Left lobe of liver (tissue), 2 donors: Measurements from ENCODE around the gene CD177. TPM values are rescaled to one million over a fixed set of nuclear protein-coding genes. Genes with fewer than 3 reads are reported as not detected.
"Not testable (repeated sequence)": the region's sequence is repeated elsewhere in the genome, so short reads cannot be mapped to it uniquely, and the experiment has no call there.

ENCODE experiments used
- ATAC-seq: fragments of 200-7000 bp; cut with Tn5 transposase; one replicate; pipeline ENCODE4 v1.9.1; 2020; ENCODE audit warnings: mild to moderate bottlenecking, moderate library complexity
- DNase-seq: peaks from one replicate; pipeline ENCODE4 v3.0.0-alpha.2; 2020; ENCODE audit warnings: low spot score
- total RNA-seq: library from RNA; stranded (reverse); gene quantifications from one replicate; pipeline ENCODE4 v1.2.1, GENCODE V29; 2021
- donor health status: DM: no; HTN: no; CAD: no; lungs with moderate emphysema.
- donor health status: DM: no; HTN: yes; CAD: no.

CD177 gene
- total RNA-seq, 1 donor from 2014 or later = 0.38 TPM

- DNase-seq = no peak
- no peak for ATAC-seq
Observed at GRCh38 chr19:43331435-43332010, 22.0 kb upstream of the CD177 start.

- DNase-seq (no peak), ATAC-seq (no peak)
Observed at GRCh38 chr19:43332058-43332922, 21.2 kb upstream of the CD177 start.

GRCh38 chr19:43336508-43336907, 17.0 kb upstream of the CD177 start:
- not testable (repeated sequence) for DNase-seq, ATAC-seq

GRCh38 chr19:43337737-43338136, 15.7 kb upstream of the CD177 start:
- DNase-seq = no peak
- no peak for ATAC-seq

GRCh38 chr19:43338530-43338929, 15.0 kb upstream of the CD177 start:
- DNase-seq = no peak
- no peak for ATAC-seq

- not testable (repeated sequence) for DNase-seq, ATAC-seq
Observed at GRCh38 chr19:43339243-43339930, 14.1 kb upstream of the CD177 start.

- not testable (repeated sequence) for DNase-seq, ATAC-seq
Observed at GRCh38 chr19:43340101-43340500, 13.4 kb upstream of the CD177 start.

GRCh38 chr19:43341098-43341497, 12.4 kb upstream of the CD177 start:
- not testable (repeated sequence) for ATAC-seq, DNase-seq

- not testable (repeated sequence) for ATAC-seq
Observed at GRCh38 chr19:43342104-43342503, 11.4 kb upstream of the CD177 start.

GRCh38 chr19:43344347-43344925, 9.1 kb upstream of the CD177 start:
- ATAC-seq, DNase-seq: not testable (repeated sequence)

More at GRCh38 chr19:43342104-43342503, 11.4 kb upstream of the CD177 start:
- DNase-seq = not testable (repeated sequence)

- not testable (repeated sequence) for ATAC-seq, DNase-seq
Observed at GRCh38 chr19:43349813-43350212, 3.7 kb upstream of the CD177 start.

GRCh38 chr19:43351998-43352746, 1.3 kb upstream of the CD177 start:
- no peak for ATAC-seq

GRCh38 chr19:43354305-43354627, 780 bp downstream of the CD177 start:
- DNase-seq (no peak), ATAC-seq (no peak)

More at GRCh38 chr19:43351998-43352746, 1.3 kb upstream of the CD177 start:
- no peak for DNase-seq

- not testable (repeated sequence) for ATAC-seq, DNase-seq
Observed at GRCh38 chr19:43356749-43357148, 3.3 kb downstream of the CD177 start.

GRCh38 chr19:43362179-43362578, 8.7 kb downstream of the CD177 start:
- DNase-seq (no peak), ATAC-seq (no peak)

GRCh38 chr19:43362745-43363144, 9.3 kb downstream of the CD177 start:
- ATAC-seq = no peak
- no peak for DNase-seq

- not testable (repeated sequence) for DNase-seq, ATAC-seq
Observed at GRCh38 chr19:43365677-43366076, 12.2 kb downstream of the CD177 start.

GRCh38 chr19:43367822-43368221, 14.3 kb downstream of the CD177 start:
- DNase-seq = no peak
- no peak for ATAC-seq

GRCh38 chr19:43368897-43369296, 15.4 kb downstream of the CD177 start:
- DNase-seq, ATAC-seq: not testable (repeated sequence)

- no peak for DNase-seq
- no peak for ATAC-seq
Observed at GRCh38 chr19:43371909-43372308, 18.4 kb downstream of the CD177 start.
